Adrenal gland (tissue), 5 donors: ENCODE data around the gene SNX2.

Experiments used
- POLR2A ChIP-seq, 2 donors: fragments of 450-650 bp; IDR thresholded peaks; one replicate each; pipeline ENCODE4 v1.6.1; 2017; ENCODE audit warnings: antibody characterized with exemption in 2 of 2, mild to moderate bottlenecking in 2 of 2, moderate library complexity in 1 of 2
- TF ChIP-seq, protein P1 (sequence below), 6 experiments: fragments of 450-650 bp in 4 of 6; fragments of 200-600 bp in 2 of 6; sonication (generic) in 1 of 6; IDR thresholded peaks; 1 replicate in 5 of 6; 2 replicates in 1 of 6; pipeline versions ENCODE4 v1.5.1 to v1.8.0; 2016 to 2021; ENCODE audit warnings: antibody characterized with exemption in 6 of 6, mild to moderate bottlenecking in 2 of 6, moderate library complexity in 1 of 6
- donor health status: DM: no; HTN: no; CAD: no.

DNA sequence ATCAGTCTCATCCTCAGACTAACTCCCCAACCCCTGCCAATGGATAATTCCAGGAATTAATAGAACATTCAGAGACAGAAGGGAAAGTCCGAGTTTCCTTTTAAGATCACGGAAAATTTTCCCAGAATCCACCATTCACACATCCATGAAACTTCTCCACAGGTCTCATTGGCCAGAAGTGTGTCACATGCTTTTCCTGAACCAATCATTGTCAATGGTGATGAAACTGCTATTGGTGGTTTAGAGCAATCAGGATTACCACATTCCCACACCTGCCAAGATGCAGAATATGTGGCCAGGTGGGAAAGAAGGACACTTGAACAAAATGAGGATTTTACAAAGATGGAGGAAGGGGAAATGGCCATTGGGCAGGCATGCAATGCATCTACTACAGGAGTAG lies 29.3 kb upstream of the SNX2 start:
- TF ChIP-seq, protein P1, sequence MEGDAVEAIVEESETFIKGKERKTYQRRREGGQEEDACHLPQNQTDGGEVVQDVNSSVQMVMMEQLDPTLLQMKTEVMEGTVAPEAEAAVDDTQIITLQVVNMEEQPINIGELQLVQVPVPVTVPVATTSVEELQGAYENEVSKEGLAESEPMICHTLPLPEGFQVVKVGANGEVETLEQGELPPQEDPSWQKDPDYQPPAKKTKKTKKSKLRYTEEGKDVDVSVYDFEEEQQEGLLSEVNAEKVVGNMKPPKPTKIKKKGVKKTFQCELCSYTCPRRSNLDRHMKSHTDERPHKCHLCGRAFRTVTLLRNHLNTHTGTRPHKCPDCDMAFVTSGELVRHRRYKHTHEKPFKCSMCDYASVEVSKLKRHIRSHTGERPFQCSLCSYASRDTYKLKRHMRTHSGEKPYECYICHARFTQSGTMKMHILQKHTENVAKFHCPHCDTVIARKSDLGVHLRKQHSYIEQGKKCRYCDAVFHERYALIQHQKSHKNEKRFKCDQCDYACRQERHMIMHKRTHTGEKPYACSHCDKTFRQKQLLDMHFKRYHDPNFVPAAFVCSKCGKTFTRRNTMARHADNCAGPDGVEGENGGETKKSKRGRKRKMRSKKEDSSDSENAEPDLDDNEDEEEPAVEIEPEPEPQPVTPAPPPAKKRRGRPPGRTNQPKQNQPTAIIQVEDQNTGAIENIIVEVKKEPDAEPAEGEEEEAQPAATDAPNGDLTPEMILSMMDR (IDR thresholded peaks at IDR 0.05), result no peak
- no peak for TF ChIP-seq POLR2A (IDR thresholded peaks at IDR 0.05)
